H9 (cell line): ENCODE data around the gene ABHD17C. TPM values are rescaled to one million over a fixed set of nuclear protein-coding genes. Genes with fewer than 3 reads are reported as not detected.

Experiments used
- DNase-seq: peaks from one replicate; pipeline ENCODE4 v3.0.0-alpha.2; 2017
- H2AFZ ChIP-seq: one replicate; pipeline ENCODE4 v1.6.1; 2013; ENCODE audit warnings: mild to moderate bottlenecking, low read length, control low read depth, moderate library complexity
- H2AK5ac ChIP-seq: 2 replicates; pipeline ENCODE4 v1.6.1; 2013; ENCODE audit warnings: low read length, control low read depth, mixed read lengths; ENCODE audit not compliant: insufficient read length
- H2BK120ac ChIP-seq: one replicate; pipeline ENCODE4 v1.6.1; 2013; ENCODE audit warnings: low read depth, mild to moderate bottlenecking, low read length, control low read depth, inconsistent platforms; ENCODE audit not compliant: poor library complexity, severe bottlenecking
- H2BK12ac ChIP-seq: 2 replicates; pipeline ENCODE4 v1.6.1; 2013; ENCODE audit warnings: low read length, control low read depth, mixed read lengths, low read depth; ENCODE audit not compliant: insufficient read length
- H2BK15ac ChIP-seq: 2 replicates; pipeline ENCODE4 v1.6.1; 2013; ENCODE audit warnings: low read depth, low read length, control low read depth
- H2BK20ac ChIP-seq: one replicate; pipeline ENCODE4 v1.6.1; 2013; ENCODE audit warnings: low read depth, mild to moderate bottlenecking, low read length, control low read depth, inconsistent platforms; ENCODE audit not compliant: poor library complexity, severe bottlenecking
- H2BK5ac ChIP-seq: 2 replicates; pipeline ENCODE4 v1.6.1; 2013; ENCODE audit warnings: low read length, control low read depth, mixed read lengths; ENCODE audit not compliant: insufficient read length
- H3K14ac ChIP-seq: 2 replicates; pipeline ENCODE4 v1.6.1; 2013; ENCODE audit warnings: low read length, control low read depth; ENCODE audit not compliant: insufficient read depth
- H3K18ac ChIP-seq: 2 replicates; pipeline ENCODE4 v1.6.1; 2013; ENCODE audit warnings: low read depth, mild to moderate bottlenecking, mixed read lengths, low read length, control low read depth; ENCODE audit not compliant: insufficient read length
- H3K23ac ChIP-seq: 2 replicates; pipeline ENCODE4 v1.6.1; 2013; ENCODE audit warnings: low read length, control low read depth, mixed read lengths, low read depth; ENCODE audit not compliant: insufficient read length
- H3K23me2 ChIP-seq: 2 replicates; pipeline ENCODE4 v1.6.1; 2013; ENCODE audit warnings: low read depth, mild to moderate bottlenecking, mixed read lengths, low read length, control low read depth; ENCODE audit not compliant: insufficient read length, poor library complexity, severe bottlenecking
- H3K27ac ChIP-seq: 2 replicates; pipeline ENCODE4 v1.5.1; 2013; ENCODE audit warnings: low read length, control low read depth, mixed read lengths, low read depth; ENCODE audit not compliant: insufficient read length
- H3K27me3 ChIP-seq: 2 replicates; pipeline ENCODE4 v1.6.1; 2013; ENCODE audit warnings: low read length, control low read depth, inconsistent platforms; ENCODE audit not compliant: insufficient read depth
- H3K4ac ChIP-seq: 2 replicates; pipeline ENCODE4 v1.6.1; 2013; ENCODE audit warnings: low read depth, mild to moderate bottlenecking, control low read depth, inconsistent platforms, low read length, moderate library complexity
- H3K4me1 ChIP-seq: 2 replicates; pipeline ENCODE4 v1.6.1; 2013; ENCODE audit warnings: low read length, control low read depth, inconsistent platforms; ENCODE audit not compliant: insufficient read depth
- H3K4me2 ChIP-seq: 2 replicates; pipeline ENCODE4 v1.6.1; 2013; ENCODE audit warnings: low read length, control low read depth, mixed read lengths; ENCODE audit not compliant: insufficient read length, insufficient read depth
- H3K56ac ChIP-seq: 2 replicates; pipeline ENCODE4 v1.6.1; 2013; ENCODE audit warnings: low read depth, mild to moderate bottlenecking, mixed read lengths, low read length, control low read depth; ENCODE audit not compliant: insufficient read length
- H3K79me1 ChIP-seq: 2 replicates; pipeline ENCODE4 v1.6.1; 2013; ENCODE audit warnings: low read depth, mild to moderate bottlenecking, moderate library complexity, low read length, control low read depth, inconsistent platforms; ENCODE audit not compliant: insufficient read depth, poor library complexity, severe bottlenecking
- H3K79me2 ChIP-seq: 2 replicates; pipeline ENCODE4 v1.6.1; 2013; ENCODE audit warnings: low read length, control low read depth, inconsistent platforms; ENCODE audit not compliant: insufficient read depth
- H3K9ac ChIP-seq: 2 replicates; pipeline ENCODE4 v1.6.1; 2013; ENCODE audit warnings: low read length, control low read depth, mixed read lengths; ENCODE audit not compliant: insufficient read length; ENCODE audit errors: extremely low read depth
- H3K9me3 ChIP-seq: one replicate; pipeline ENCODE4 v1.6.1; 2013; ENCODE audit warnings: low read depth, low read length, inconsistent platforms; ENCODE audit not compliant: control insufficient read depth
- H3T11ph ChIP-seq: one replicate; pipeline ENCODE4 v1.6.1; 2013; ENCODE audit warnings: mild to moderate bottlenecking, low read length, control low read depth, inconsistent platforms
- H4K20me1 ChIP-seq: one replicate; pipeline ENCODE4 v1.6.1; 2013; ENCODE audit not compliant: control insufficient read depth, insufficient read length, insufficient read depth
- H4K5ac ChIP-seq: 2 replicates; pipeline ENCODE4 v1.6.1; 2013; ENCODE audit warnings: low read depth, mild to moderate bottlenecking, mixed read lengths, low read length, control low read depth; ENCODE audit not compliant: insufficient read length
- H4K8ac ChIP-seq: replicated peaks from 2 replicates; pipeline ENCODE4 v1.6.1; 2013; ENCODE audit warnings: low read length, control low read depth, mixed read lengths, low read depth; ENCODE audit not compliant: insufficient read length
- H4K91ac ChIP-seq: 2 replicates; pipeline ENCODE4 v1.6.1; 2013; ENCODE audit warnings: low read depth, mild to moderate bottlenecking, moderate library complexity, mixed read lengths, low read length, control low read depth; ENCODE audit not compliant: insufficient read length
- H3K27ac Mint-ChIP-seq, 3 experiments: 2 replicates in 2 of 3; 3 replicates in 1 of 3; pipeline ENCODE4 v1.8.0; 2020 to 2021; ENCODE audit warnings: mixed read lengths in 3 of 3, mild to moderate bottlenecking in 1 of 3, moderate library complexity in 1 of 3
- H3K27me3 Mint-ChIP-seq: 2 replicates; pipeline ENCODE4 v1.8.0; 2021; ENCODE audit warnings: low read depth, mild to moderate bottlenecking, moderate library complexity, mixed read lengths
- H3K36me3 Mint-ChIP-seq, 3 experiments: 2 replicates in 2 of 3; 3 replicates in 1 of 3; pipeline ENCODE4 v1.8.0; 2020 to 2021; ENCODE audit warnings: low read depth in 3 of 3, mixed read lengths in 3 of 3; ENCODE audit not compliant: insufficient read depth in 1 of 3
- H3K4me1 Mint-ChIP-seq, 2 experiments: 2 replicates each; pipeline ENCODE4 v1.8.0; 2020; ENCODE audit warnings: mixed read lengths in 2 of 2
- H3K4me3 Mint-ChIP-seq, 2 experiments: 2 replicates in 1 of 2; 3 replicates in 1 of 2; pipeline ENCODE4 v1.8.0; 2020 to 2021; ENCODE audit warnings: mild to moderate bottlenecking in 2 of 2, mixed read lengths in 2 of 2, moderate library complexity in 1 of 2
- H3K9me3 Mint-ChIP-seq, 2 experiments: 2 replicates in 1 of 2; 3 replicates in 1 of 2; pipeline ENCODE4 v1.8.0; 2020; ENCODE audit warnings: mild to moderate bottlenecking in 2 of 2, mixed read lengths in 2 of 2, moderate library complexity in 1 of 2
- CTCF ChIP-seq: fragments of 200-600 bp; sonication (generic); conservative IDR thresholded peaks from 3 replicates; pipeline ENCODE4 v1.8.0; 2021; ENCODE audit warnings: antibody characterized with exemption, mild to moderate bottlenecking
- WGBS: extraction: QIAGEN DNeasy Blood & Tissue Kit; methylation state at CpG from one replicate; pipeline ENCODE4 v1.1.7; 2013; ENCODE audit warnings: missing lambda C conversion rate, low lambda C conversion rate, mixed read lengths; ENCODE audit not compliant: insufficient read length; ENCODE audit errors: extremely low coverage; 5-methylcytosine and 5-hydroxymethylcytosine counted together
- total RNA-seq: library from RNA; stranded (reverse); gene quantifications from 2 replicates; pipeline ENCODE4 v1.2.1, GENCODE V29; 2021

ABHD17C gene
- total RNA-seq, 1 experiment from 2014 or later = 21.5 TPM

- Histone ChIP-seq H3K9ac (no peak overlapping the region), H3T11ph (no peak overlapping the region), H3K4me1 (no peaks in the 10 kb centered on the region; the same call in 1 of the 2 replicates), H3K18ac (no peak overlapping the region), H2BK12ac (no peak overlapping the region), H3K79me2 (0 out of 2 replicates have a peak, but pooled peaks cover 1% of the 10 kb centered on the region), H4K8ac (no peak overlapping the region), H2BK5ac (no peak overlapping the region), H3K4me2 (no peak overlapping the region), H2BK20ac (no peak overlapping the region), H3K23ac (no peak overlapping the region), H2AK5ac (no peak overlapping the region), H2AFZ (no peak overlapping the region), H3K23me2 (no peaks in the 10 kb centered on the region), H4K20me1 (no peaks in the 10 kb centered on the region), H3K79me1 (no peaks in the 10 kb centered on the region), H3K4ac (no peak overlapping the region), H2BK15ac (no peak overlapping the region), H4K91ac (no peak overlapping the region), H3K14ac (no peak overlapping the region), H3K9me3 (no peaks in the 10 kb centered on the region), H3K27me3 (no peaks in the 10 kb centered on the region), H3K27ac (no peak overlapping the region), H3K56ac (no peak overlapping the region), H2BK120ac (no peak overlapping the region), H4K5ac (no peak overlapping the region)
- no peaks in the 10 kb centered on the region for H3K36me3 Mint-ChIP-seq
- TF ChIP-seq CTCF = no peak
- no peaks in the 10 kb centered on the region for H3K27me3 Mint-ChIP-seq
- no peak overlapping the region for H3K27ac Mint-ChIP-seq
- no peak for DNase-seq
- no peaks in the 10 kb centered on the region; a peak in 1 of 5 replicates for H3K9me3 Mint-ChIP-seq
- no peak overlapping the region for H3K4me3 Mint-ChIP-seq
- H3K4me1 Mint-ChIP-seq = peaks cover 16 to 32% of the 10 kb centered on the region in 2 experiments
- WGBS = no CpG with 5 or more reads among the region's 4 CpGs
Observed at GRCh38 chr15:80712956-80713355, 17.8 kb downstream of the ABHD17C start.
